GM21528 (cell line): ENCODE results near the gene RTL3.
A peak's percentile ranks its signal among the peaks of the same experiment; 100 is the strongest.
"Not testable (repeated sequence)": the region's sequence is repeated elsewhere in the genome, so short reads cannot be mapped to it uniquely, and the experiment has no call there.

Source experiments
- ATAC-seq: cut with Tn5 transposase; IDR thresholded peaks from one replicate; pipeline ENCODE4 v1.9.1; 2021; ENCODE audit warnings: mild to moderate bottlenecking, moderate library complexity; ENCODE audit not compliant: unreplicated experiment, low FRiP score

Gene RTL3, protein sequence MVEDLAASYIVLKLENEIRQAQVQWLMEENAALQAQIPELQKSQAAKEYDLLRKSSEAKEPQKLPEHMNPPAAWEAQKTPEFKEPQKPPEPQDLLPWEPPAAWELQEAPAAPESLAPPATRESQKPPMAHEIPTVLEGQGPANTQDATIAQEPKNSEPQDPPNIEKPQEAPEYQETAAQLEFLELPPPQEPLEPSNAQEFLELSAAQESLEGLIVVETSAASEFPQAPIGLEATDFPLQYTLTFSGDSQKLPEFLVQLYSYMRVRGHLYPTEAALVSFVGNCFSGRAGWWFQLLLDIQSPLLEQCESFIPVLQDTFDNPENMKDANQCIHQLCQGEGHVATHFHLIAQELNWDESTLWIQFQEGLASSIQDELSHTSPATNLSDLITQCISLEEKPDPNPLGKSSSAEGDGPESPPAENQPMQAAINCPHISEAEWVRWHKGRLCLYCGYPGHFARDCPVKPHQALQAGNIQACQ

DNA sequence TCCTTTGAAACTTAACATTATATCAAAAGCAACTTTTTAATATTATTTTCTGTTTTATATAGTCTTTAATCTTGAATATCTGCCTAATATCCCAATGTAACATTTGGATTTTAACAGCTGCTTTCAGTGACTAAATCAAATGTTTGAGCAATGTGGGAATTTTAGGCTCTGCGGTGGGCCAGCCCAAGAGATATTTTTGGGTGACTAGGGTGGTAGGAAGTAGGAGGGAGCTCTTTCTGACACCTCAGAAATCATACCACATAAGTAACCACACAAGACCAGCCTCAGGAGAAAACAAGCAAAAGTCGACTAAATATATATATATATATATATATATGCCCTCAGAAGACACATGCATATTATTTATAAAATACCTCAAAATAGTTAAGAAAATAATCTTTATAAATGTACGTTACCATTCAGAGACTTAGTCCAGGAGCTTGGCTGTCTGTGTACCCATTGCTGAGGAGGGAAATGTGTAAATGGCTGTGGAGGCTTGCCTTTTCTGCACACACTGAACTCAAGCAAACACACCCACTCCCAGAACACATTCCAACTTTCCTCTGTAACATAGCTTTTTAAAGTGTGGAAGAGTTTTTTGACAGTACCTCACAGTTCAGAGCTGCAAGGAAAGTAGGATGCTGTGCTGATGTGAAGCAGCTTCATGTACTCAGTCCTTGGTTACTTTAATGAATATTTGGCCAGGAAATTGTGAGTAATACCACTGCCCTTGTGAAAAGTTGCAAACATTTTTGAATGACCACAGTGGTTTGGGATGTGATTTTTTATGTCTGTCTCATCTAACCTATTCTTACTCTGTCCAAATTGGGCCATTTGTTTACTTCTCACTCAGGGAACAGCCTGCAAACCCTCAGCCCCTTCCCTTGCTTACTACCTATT, at the start of gene RTL3:
Gene RTL3, minus strand, starts transcription at position 484 of the 900 bp plus-strand sequence. CDS start 908 bp downstream, outside the sequence.
- no peak for ATAC-seq

DNA sequence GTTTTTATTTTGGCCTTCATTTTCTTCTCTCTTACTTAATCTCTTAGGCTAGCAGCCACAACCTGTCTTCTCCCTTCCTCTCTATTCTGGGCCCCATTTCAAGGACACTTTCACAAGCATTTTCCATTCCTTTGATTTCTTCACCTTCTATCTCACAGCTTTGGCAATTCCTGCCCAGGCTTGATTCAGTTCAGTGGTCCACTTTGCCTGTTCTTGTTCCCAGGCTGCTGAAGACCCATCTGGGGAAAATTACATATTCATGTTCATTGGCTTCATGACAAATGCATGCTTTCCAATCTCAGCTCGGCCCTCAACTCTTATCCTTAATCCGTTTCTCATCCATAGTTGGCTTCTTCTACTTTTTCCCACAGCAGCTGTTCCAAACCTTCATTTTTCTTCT, 49.7 kb upstream of the RTL3 start:
- no peak for ATAC-seq

DNA sequence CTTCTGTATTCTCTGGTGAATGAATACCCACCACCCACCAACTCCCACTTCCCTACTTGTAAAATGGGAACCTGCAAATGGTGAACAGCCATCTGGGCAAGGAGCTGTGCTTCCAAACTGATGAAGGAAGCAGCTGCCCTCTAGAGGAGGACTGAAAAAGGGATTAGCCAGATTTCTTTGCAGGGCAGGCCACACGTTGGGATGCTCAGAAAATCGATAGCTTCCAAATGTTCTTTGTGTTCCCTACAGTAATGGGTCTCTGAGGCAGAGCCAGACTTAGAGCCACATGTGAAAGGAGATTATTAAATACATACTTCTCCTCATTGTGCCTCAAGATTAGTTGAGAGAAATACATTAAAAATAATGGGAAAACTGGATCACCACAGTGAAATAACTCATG, 49.1 kb upstream of the RTL3 start:
- ATAC-seq, result no peak

DNA sequence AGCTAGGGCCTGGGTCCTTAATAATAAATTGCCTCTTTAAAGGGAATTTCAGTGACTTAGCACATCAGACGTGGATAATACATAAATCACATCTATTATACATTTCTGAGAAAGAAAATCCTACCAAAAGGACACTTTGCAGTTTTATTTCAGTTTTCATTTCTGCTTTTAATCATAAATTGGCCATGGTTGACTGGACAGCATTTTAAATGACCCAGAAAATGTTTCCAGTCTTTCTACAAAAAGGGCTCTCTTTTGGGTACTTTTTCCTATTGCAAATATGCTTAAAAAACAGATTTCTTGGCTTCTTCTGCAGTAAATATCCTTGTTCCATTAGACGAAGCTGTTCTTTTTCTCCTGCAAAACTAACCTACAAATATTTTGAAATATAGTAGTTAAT, 46.9 kb upstream of the RTL3 start:
- no peak for ATAC-seq

DNA sequence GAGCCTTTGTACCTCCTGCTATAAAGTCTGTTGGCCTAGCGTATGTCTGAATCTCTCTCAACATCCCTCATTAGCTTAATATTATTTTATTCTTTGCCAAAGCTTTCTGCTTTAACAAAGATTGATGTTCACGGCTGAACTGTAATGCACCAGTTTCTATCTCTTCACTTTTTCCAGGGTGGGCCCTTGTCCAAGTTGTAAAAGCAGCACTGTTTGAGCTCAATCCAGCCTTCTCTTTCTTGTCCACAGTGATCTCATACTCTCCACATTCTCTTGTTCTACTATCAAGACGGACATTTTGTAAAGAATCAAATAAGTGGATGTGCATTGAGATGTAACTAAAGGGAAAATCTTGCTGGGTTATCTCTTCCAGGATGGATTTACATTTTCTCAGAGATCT, 34.4 kb upstream of the RTL3 start:
- ATAC-seq, result no peak

DNA sequence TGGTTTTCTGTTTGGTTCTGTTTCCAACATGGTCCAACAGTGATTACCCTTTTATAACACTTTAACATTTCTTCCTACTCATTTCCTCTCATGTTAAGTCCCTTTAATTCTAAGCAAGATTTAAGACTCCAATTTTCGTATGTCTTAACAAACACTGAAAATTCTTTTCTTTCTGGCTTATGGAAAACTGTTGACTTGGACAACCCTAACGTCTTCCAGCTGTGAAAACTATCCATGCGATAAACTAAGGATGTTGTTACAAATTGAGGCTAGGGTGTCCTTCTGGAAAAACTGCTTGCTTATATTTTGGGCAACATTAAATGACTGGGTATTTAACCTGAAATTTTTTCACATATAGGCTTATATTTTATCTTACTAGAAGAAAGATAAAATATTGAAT, 33.9 kb upstream of the RTL3 start:
- ATAC-seq, result no peak

DNA sequence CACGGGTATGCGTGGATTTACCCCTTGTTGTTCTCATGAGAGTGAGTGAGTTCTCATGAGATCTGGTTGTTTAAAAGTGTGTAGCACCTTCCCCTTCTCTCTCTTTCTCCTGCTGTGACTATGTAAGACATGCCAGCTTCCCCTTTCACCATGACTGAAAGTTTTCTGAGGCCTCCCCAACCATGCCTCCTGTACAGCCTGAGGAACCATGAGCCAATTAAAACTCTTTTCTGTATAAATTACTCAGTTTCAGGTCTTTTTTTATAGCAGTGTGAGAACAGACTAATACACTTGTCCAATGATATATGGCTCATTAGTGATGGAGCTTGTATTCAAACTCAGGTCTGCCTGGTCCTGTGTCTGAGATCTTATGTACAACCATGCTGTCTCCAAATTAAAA, 28.5 kb upstream of the RTL3 start:
- ATAC-seq, result peak; percentile 90

DNA sequence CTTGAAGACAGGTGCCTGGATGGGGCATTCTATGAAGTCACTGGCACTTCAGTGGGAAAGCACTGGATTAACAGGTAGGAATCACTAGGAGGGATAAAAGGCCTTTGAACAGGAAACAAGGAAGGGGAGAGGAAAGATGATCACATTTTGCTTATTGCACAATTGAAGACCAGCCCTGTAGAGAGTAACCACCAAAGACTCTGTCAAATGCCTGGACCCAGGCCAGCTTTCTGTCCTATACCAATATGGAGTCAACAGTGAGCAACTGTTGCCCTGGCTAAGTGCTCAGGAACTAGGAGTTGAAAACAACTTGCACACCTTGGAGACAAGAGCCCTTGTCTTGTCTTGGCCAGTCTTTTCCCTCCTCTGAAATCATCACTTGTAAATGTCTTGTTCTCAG, 14.1 kb upstream of the RTL3 start:
- no peak for ATAC-seq

DNA sequence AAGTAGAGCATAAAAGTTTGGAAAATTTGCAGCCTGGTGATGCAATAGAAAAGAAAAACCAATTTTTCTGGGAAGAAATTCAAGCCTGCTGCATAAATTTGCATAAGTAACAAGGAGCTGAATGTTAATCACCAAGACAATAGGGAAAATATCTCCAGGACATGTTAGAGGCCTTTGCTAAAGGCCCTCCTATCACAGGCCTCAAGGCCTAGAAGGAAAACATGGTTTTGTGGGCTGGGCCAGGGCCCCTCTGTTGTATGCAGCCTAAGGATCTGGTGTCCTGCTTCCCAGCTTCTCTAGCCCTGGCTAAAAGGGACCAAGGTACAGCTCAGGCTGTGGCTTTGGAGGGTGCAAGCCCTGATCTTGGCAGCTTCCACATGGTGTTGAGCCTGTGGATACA, 6.2 kb upstream of the RTL3 start:
- ATAC-seq, result no peak

DNA sequence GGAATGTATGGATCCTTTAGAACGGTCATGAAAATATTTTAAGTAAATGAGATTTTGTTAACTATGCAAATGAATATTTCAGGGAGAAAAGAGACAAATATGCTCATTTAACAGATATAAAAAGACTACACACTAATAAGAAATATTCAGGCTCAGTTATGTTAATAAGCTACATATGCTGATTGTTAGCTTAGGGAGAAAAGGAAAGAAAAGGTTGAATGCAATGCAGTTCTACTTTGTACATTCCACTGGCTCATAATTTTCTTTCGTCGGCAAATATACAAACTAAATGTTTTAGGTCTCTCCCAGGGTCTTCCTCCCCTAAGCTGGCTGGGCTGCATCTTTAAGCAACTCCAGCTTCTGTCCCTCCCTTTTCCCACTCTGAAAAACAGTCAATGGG, 2.7 kb upstream of the RTL3 start:
- ATAC-seq, result no peak

DNA sequence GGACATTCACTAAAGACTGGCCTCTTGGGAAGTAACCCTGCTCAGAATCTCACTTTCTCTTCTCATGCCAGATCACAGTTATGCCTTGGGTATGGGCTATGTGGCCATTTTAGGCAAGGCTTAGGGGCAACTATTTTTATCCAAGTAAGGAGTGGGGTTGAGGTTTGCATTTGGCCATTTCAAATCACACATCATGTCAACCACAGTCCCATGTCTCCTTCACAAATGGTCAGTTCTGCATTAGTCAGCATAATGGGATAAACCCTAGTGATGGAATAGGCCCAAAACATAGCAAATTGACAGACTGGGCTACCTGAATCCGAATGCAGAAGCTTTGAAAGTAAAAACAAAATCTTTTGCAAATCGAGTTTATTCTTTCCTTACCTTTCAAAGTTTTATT, 827 bp upstream of the RTL3 start:
- ATAC-seq, result no peak

DNA sequence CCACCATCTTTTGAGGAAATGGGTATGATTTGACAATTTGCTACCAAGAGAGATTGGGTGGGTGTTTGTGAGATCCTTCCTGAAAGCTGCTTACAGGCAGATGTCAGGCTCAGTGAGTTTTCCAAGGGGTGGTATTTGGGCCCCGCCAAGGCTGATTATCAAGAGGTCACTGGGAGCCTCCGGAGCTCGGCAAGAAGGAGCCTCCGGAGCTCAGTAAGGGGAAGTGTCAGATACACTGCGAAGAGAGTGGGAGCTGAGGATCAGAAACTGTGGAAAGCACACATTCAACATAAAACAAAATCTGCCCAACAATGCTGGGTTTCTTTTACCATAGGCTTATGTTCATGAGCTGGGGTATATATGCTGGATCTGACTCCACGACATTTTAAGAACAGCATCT, 714 bp downstream of the RTL3 start:
- ATAC-seq, result no peak

DNA sequence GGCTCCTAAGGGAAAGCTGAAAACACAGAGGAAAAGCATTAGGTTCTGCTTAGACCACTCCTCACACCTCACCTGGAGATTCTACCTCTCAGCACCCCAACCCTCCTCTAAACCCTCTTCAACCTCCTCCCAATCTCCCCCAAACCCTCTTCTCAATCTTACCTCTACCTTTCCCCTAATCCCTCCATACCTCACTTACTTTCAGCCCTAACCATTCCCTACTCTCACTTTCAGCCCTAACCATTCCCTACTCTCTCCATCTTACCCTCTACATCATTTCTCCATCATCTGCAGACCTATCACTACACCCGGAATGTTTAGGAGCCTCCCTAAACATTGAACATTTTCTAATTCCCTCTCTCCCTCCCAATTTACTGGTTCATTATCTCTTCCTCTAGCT, 3.5 kb downstream of the RTL3 start:
- ATAC-seq, result no peak

DNA sequence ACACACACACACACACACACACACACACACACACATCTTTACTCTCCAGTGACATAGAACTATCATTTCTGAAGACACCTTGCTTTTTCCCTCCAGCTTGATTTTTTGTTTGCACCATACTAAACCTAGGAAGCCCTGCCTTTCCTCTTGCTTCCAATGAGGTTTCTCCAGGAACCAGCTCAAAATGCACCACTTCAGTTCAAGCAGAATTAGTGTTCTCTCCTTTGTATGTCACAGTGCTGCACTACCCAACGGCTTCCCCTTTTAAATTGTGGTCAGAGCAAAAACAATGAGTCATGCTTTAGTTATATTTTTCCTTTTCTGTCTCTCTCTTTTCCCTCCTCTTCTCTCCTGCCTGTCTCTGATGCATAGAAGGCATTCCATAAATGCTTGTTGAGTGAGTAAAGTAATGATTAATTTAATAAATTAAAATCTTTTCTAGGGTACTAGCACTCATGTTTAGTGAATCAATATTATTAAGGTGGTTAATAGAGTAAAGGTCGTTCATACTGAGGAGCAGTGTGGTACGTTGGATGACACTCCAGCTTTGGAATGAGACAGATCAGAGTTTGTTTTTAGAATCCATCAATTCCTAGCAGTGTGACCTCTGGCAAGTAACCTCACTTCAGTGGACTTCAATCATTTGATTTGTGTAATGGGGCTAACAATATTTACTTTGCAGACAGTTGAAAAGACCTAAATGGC, 5.9 kb downstream of the RTL3 start:
- peak; percentile 47 for ATAC-seq

DNA sequence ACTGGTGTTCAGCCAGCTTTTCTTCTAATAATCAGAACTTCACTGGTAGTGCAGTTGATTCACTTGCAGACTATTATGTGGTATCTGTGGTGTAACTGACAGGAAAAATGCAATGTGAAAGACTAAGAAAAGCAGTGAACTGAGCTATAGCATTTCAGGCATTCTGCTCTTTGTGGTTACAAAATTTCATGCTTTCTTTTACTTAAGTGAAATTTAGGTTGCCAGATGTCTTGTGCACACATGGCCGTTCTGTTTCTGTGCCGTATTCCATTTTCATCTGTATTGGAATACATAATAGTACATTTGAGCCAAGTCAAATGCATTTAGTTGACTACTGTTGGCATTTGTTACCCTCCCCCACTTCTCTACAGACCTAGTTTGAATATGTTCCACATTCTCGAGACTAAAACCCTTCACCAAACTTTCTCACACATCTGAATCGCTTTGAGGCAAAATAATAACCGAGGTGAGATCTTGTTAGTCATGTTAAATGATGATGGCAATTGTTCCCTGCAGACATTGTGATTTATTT, 8.2 kb downstream of the RTL3 start:
- ATAC-seq, result peak; percentile 84

DNA sequence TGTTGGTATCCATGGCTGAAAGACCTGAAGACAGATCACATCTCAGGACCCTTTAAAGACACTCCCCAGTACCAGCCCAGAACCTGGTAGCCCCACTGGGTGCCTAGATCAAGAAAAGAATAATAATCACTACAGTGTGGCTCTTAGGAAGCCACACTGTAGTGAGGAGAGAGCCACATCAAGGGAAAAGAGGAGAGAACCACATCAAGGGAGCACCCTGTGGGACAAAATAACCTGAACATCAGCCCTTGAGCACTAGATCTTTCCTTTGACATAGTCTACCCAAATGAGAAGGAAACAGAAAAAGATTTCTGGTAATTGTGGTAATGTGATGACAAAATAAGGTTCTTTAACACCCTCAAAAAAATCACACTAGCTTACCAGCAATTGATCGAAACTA, 15.3 kb downstream of the RTL3 start:
- no peak for ATAC-seq

DNA sequence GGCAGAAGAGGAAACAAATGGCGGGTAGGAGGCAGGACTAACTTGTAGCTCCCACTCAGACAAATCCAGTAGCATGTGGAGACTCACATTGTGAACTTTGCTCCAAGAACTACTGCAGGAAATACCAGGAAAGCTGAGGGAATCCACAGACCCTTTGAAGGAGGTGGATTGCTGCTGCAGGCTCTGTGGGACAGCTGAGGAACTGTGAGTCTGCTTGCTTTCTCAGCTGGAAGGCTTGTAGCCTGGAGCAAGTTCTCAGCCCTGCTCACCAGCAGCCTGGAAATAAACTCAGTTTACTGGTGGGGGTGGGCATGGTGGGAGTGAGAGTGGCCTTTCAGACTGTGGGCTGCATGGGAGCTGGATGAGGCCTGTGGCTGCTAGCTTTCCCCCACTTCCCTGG, 16.0 kb downstream of the RTL3 start:
- no peak for ATAC-seq

DNA sequence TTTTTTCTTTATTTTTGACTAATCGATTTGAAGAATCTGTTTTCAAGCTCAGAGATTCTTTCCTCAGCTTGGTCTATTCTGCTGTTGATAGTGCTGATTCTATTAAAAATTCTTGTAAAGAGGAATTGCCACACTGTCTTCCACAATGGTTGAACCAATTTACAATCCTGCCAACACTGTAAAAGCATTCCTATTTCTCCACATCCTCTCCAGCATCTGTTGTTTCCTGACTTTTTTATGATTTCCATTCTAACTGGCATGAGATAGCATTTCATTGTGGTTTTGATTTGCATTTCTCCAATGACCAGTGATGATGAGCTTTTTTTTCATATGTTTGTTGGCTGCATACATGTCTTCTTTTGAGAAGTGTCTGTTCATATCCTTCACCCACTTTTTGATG, 23.0 kb downstream of the RTL3 start:
- not testable (repeated sequence) for ATAC-seq

DNA sequence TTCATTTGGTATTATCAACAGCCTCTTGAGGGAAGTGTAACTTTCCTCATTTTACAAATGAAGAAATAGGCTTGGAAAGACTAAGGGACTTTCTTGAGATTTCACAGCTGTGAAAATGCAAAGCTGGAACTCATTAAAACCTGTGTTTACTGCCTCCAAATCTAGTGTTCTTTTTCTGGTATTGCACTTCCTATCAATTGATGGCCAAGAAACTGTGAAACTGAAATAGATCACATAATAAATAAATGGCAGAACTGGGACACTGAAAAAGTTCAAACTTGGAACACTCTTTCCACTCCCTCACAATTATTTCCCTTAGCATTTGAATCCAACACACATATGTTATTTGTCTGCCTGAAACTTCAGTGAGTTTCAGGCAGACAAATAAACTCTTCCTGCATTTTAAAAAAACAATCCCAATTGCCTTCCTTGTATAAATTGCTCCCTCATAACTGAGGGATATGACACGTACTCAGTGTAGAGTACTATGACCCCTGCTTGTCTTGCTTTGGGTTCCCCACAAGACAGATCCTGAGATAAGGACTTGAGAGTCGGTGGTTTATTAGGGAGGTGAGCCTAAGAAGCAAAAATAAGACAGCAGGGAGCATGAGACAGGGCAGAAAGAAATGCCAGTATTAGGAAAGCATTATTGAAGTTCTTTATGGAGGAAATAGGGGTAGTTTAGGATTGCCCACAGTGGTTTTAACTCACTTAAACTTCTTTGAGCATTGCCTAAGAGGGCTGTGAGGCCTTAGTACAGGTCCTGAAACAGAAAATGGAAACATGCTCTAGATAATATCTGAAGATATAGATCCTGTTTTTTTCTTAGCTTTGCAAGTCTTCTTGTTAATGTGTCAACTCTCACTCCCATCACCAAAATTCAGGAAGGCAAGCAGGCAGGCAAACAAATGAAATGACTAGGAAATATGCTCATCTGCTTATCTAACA, 33.9 kb downstream of the RTL3 start:
- ATAC-seq, result no peak

DNA sequence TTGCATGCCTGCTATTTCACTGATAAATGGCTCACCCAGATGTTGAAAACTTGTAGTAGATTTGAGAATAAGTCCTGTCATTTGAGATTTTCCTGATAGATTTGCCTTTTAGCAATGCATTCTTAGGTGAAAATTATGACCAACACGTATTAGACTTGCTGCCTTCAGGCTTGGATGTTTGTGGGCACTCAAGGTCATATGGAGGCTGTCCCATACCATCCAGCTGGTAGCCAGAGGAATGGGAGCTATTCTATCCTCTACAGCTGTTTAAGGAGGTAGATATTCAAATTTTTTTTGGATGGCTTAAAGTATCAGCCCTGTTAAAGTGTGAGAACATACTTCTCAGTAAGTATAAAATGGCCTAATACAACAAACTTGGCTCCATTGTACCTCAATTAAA, 34.7 kb downstream of the RTL3 start:
- ATAC-seq, result no peak
